Astrocyte of the cerebellum (primary cell): ENCODE results near the gene SAP30.

Experiments used
- DNase-seq: peaks from one replicate; pipeline ENCODE4 v3.0.0-alpha.2; 2011; ENCODE audit warnings: low read depth
- H3K4me3 ChIP-seq: 2 replicates; pipeline ENCODE4 v1.5.1; 2011; ENCODE audit warnings: mild to moderate bottlenecking, low read depth, low read length, moderate library complexity
- CTCF ChIP-seq: IDR thresholded peaks from 2 replicates; pipeline ENCODE4 v1.5.1; 2012; ENCODE audit warnings: low read length, low read depth, moderate library complexity, mild to moderate bottlenecking; ENCODE audit errors: missing control alignments
- in situ Hi-C: cut with HindIII; loops from 2 replicates; pipeline ENCODE4 v1.10.0; 2017; ENCODE audit warnings: low sequenced_read_pairs

Gene SAP30

GRCh38 chr4:173367285-173367684, 3.5 kb upstream of the SAP30 start:
- TF ChIP-seq CTCF: no peak
- DNase-seq: no peak
- H3K4me3 ChIP-seq: no peak overlapping the region
- in situ Hi-C loops: no loop called here

DNA sequence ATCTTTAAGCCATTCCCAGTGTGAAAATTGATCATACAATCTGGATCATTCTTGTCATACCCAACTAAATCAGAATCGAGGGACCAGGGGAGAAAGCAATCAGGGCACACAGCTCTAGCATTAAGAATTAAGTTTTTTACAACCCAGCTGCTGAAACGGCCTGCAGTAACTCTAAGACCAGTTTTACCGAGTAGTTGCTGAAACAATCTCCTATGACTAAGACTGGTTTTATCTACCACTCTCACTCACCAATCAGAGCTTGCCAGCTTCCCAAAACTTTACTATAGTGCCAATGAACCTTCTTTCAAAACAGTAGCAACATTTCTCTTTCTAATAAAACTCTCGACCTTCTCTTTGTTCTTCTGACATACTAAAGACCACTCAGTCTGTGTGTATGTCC, 2.8 kb upstream of the SAP30 start:
- TF ChIP-seq CTCF: no peak
- no peak for DNase-seq
- in situ Hi-C loops: no loop called here
- peak overlapping the region; percentile 25 for H3K4me3 ChIP-seq

- no peak for TF ChIP-seq CTCF
- peak overlapping the region; percentile 95 for H3K4me3 ChIP-seq
- DNase-seq: no peak
- in situ Hi-C loops: no loop called here
These were observed 651 bp upstream of the SAP30 start for GRCh38 chr4:173370130-173370476.

GRCh38 chr4:173371292-173372192, 788 bp downstream of the SAP30 start:
- no peak for TF ChIP-seq CTCF
- DNase-seq: no peak
- in situ Hi-C loops: no loop called here
- H3K4me3 ChIP-seq: peak overlapping the region; percentile 95

DNA sequence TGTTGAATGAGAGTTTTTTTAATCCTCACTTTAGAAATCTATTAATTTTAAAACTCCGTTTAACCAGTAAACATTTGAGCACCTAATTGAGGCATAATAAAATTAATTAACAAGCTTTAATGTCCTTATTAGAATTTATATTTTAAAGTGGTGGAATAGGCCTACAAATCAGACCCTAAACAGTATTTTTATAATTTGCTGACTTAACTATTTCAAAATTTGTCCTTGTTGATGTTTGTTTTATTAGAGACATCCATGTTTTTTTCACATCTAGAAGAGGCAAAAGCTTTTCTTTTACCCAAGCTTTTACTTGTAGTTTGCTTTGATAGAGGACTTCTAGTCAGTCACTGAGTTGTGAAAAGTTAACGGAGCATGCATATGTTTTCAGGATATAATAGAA, 3.8 kb downstream of the SAP30 start:
- in situ Hi-C loops: no loop called here
- TF ChIP-seq CTCF: no peak
- no peak for DNase-seq
- peak overlapping the region; percentile 19 for H3K4me3 ChIP-seq

DNA sequence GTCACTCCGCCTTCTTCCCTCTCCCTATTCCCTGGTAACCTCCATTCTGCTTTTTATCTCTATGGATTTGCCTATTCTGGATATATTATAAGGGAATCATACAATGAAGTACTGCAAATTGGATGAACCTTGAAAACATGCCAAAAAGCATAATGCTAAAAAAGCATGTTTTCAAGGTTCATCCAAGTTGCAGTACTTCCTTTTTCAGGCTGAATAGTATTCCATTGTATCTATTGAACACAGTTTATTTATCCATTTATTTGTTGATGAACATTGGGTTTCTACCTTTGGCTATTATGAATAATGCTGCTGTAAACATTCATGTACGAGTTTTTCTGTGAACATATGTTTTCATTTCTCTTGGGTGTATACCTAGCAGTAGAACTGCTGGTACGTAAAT, 9.2 kb downstream of the SAP30 start:
- in situ Hi-C loops: no loop called here
- DNase-seq: no peak
- no peak for TF ChIP-seq CTCF
- no peak overlapping the region for H3K4me3 ChIP-seq

- in situ Hi-C loops: no loop called here
- no peak for DNase-seq
- TF ChIP-seq CTCF: no peak
These were observed 10.2 kb downstream of the SAP30 start for GRCh38 chr4:173380987-173381386.

More at GRCh38 chr4:173380987-173381386, 10.2 kb downstream of the SAP30 start:
- no peak overlapping the region for H3K4me3 ChIP-seq
